H1 (cell line): ENCODE measurements around the gene SLC1A3. TPM values are rescaled to one million over a fixed set of nuclear protein-coding genes. Genes with fewer than 3 reads are reported as not detected.

Source experiments
- CBX5 ChIP-seq: fragments of 300-800, 300-1000 bp; sonication (generic); IDR thresholded peaks from 2 replicates; pipeline ENCODE4 v1.7.1; 2016; ENCODE audit warnings: antibody characterized with exemption, low read length, low read depth
- EGR1 ChIP-seq: IDR thresholded peaks from 2 replicates; pipeline ENCODE4 v1.6.1; 2011; ENCODE audit warnings: low read depth, low read length, borderline replicate concordance
- FOSL1 ChIP-seq: IDR thresholded peaks from 2 replicates; pipeline ENCODE4 v1.6.1; 2011; ENCODE audit warnings: mild to moderate bottlenecking, low read depth, low read length, moderate library complexity; ENCODE audit not compliant: insufficient read depth
- GABPA ChIP-seq: IDR thresholded peaks from 2 replicates; pipeline ENCODE4 v1.6.1; 2011; ENCODE audit warnings: mild to moderate bottlenecking, low read length, moderate library complexity, borderline replicate concordance; ENCODE audit not compliant: insufficient read depth
- KDM1A ChIP-seq: fragments of 200-600, 300-600 bp; sonication (generic); IDR thresholded peaks from 2 replicates; pipeline ENCODE4 v1.7.1; 2016; ENCODE audit warnings: mild to moderate bottlenecking, low read length, borderline replicate concordance
- RNF2 ChIP-seq: fragments of 200-900, 300-1000 bp; sonication (generic); IDR thresholded peaks from 2 replicates; pipeline ENCODE4 v1.7.1; 2016; ENCODE audit warnings: borderline replicate concordance, low read depth, mild to moderate bottlenecking, antibody characterized with exemption, low read length; ENCODE audit not compliant: poor library complexity, severe bottlenecking; ENCODE audit errors: missing control alignments
- polyA plus RNA-seq, 7 experiments: library from polyadenylated mRNA; depleted of rRNA in 3 of 7; stranded (reverse) in 5 of 7; unstranded in 2 of 7; fragments of >200 nt in 5 of 7; fragments of 200-250 nt in 2 of 7; gene quantifications; 1 replicate in 5 of 7; 2 replicates in 1 of 7; 4 replicates in 1 of 7; pipeline versions ENCODE4 v1.2.1 to v1.2.3, GENCODE V29; 2011 to 2013; ENCODE audit warnings: missing spikeins in 2 of 7, mixed read lengths in 2 of 7
- total RNA-seq: library from RNA; stranded (reverse); fragmentation: NEBNext Ultra II Directional; extraction: Animal tissue kit (Norgen Biotek cat#: 25700); gene quantifications from 2 replicates; pipeline ENCODE4 v1.2.1, GENCODE V29; 2021

The SLC1A3 gene
- total and polyA plus RNA-seq, 2 of the 8 experiments (the other 6 are each of a cell fraction or from before 2014, with no cell fraction given) = 26.7 to 35.3 TPM

DNA sequence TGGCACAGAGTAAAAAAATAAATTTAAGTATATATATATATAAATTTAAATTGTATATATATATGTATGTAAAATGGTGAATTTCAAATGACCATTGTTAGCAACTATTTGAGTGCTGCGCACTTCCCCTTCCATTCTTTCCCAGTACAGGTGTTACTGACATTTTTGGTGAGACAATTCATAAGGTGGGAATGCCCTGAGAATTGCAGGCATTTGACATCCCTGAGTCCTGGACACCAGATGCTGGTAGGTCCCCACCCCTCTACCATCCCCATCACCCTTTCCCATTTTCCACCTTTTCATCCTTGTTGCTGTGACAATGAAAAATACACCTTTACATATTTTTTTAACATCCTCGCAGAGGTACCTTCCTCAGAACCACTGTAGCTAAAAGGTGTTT is 91.6 kb downstream of the SLC1A3 start (continued):
- no peak for TF ChIP-seq EGR1
- TF ChIP-seq KDM1A = no peak
- no peak for TF ChIP-seq GABPA
- no peak for TF ChIP-seq FOSL1
- no peak for TF ChIP-seq RNF2
- no peak for TF ChIP-seq CBX5
